Right hindlimb (tissue), 1 donor: ENCODE data around the gene COL25A1.
"Not testable (repeated sequence)": the region's sequence is repeated elsewhere in the genome, so short reads cannot be mapped to it uniquely, and the experiment has no call there.

Experiments used
- DNase-seq: peaks from one replicate; pipeline ENCODE4 v3.0.0-alpha.2; 2018

COL25A1 gene

GRCh38 chr4:109166586-109166985 is 135.9 kb downstream of the COL25A1 start:
- no peak for DNase-seq

GRCh38 chr4:109166126-109166525 is 136.3 kb downstream of the COL25A1 start:
- DNase-seq: no peak

GRCh38 chr4:109164011-109164410 is 138.4 kb downstream of the COL25A1 start:
- no peak for DNase-seq

- no peak for DNase-seq
Measured at GRCh38 chr4:109163493-109163892, 139.0 kb downstream of the COL25A1 start.

GRCh38 chr4:109162759-109163158 is 139.7 kb downstream of the COL25A1 start:
- DNase-seq: no peak

DNA sequence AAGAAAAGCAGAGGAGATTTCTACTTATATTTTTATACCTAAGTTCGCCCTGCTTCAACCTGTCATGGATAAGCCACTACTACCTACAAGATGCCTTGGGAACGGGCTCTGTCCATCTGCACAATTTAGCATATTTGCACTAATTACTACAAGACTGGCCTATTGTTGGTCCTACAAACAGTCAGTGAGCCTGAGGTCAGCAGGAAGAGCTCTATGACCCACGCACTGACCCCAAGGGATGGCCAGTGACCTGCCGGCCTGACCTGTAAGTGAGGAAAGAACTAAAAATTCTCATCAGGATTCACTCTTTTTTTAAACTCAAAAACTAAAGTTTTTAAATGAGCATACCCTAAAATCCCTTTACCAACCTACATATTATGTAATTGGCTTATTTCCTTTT is 142.0 kb downstream of the COL25A1 start:
- no peak for DNase-seq

- peak; percentile 26 for DNase-seq
Measured at GRCh38 chr4:109157696-109158095, 144.8 kb downstream of the COL25A1 start.

- no peak for DNase-seq
Measured at GRCh38 chr4:109157205-109157604, 145.3 kb downstream of the COL25A1 start.

DNA sequence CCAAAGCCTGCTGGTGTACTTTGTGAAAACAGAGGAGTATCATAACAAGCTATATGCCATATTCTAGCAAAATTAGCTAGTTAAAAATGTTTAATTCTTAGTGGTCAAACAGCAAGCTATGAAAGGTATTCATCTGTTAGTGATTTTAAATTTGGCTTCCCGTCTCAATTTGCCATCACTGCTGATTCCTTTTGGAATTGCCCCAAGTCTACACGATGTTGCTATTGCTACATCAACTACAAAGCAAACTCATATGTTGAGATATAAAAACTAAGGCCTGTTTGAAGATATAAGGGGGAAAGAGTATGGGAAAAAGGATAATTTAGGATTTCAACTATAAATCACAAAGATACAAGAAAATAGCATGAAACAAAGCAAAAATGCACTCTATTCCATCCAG is 146.1 kb downstream of the COL25A1 start:
- no peak for DNase-seq

DNA sequence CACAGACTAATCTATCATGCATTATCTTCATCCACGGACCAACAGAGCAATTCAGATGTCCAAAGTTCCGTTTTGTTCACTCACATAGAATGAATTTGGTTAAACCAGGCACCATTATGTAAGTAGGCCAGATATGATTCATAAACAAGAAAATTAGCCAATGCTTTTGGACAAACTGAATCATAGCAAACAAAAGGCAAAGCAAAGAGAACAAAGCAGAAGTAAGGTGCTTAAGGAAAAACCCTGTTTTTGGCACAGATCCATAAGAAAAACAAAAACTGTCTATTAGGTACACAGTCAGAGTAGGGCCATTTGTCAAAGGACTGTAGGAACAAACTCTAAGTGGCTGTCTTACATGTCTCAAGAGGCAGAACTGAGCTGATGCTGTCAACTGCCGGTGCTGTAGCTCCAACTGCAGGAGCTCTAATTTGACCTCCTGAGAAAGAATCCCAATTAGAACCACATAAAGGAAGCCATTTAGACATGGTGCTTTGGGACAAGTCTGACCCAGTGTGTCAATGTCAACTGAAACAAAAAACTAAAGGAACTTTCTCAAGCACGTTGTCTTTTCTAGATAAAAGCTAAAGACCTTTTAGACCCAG is 146.7 kb downstream of the COL25A1 start:
- no peak for DNase-seq

DNA sequence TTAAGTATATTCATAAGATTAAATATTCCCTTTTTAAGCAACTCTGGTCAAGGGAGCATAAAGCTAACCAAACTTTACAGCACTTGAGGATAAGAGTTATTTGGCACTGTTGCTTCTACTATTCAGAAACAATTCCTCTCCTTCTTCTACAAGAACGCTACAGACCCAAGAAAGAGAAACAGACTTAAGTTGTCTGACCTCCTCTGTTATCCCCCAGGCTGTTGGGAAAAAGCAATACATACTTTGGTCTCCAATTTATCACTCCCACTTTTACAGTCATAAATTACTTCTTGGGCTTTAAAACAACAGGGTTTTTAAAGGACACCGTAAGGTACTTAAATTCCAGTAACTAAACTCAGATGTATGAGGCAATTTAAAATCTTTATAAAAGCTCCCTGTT is 147.4 kb downstream of the COL25A1 start:
- no peak for DNase-seq

DNA sequence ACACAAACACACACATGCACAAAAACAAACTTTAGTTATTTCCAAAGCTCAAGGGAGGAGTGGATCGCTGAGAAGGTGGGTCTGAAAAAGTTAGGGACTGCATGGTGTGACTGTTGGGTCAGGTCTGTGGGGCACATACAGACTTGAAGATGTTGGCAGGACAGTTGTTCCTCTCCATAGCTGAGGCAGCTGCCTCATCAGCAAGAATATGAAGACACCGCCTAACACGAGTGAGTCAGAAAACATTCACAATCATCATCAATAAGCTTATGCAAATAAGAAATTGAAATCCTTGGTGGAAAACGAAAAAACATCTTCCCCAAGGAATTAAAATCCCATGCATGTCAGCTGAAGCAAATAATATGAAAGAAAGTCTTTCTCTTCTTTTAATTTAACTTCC is 148.0 kb downstream of the COL25A1 start:
- DNase-seq: no peak

DNA sequence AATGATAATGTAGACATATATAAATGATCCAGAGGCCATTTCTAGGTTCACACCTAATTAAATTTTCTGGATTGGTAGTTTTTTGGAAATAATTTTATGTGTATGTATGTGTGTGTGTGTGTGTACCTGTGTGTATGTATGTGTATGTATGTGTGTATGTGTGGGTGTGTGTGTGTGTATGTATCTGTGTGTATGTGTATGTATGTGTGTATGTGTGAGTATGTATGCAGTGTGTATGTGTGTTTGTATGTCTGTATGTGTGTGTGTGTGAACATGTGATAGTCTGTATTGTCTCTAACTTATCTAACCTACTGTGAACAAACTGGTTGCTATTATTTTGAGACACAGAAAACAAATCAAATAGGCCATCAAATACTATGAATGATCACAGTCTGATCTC is 152.6 kb downstream of the COL25A1 start:
- DNase-seq: no peak

GRCh38 chr4:109148577-109149075 is 153.8 kb downstream of the COL25A1 start:
- DNase-seq: no peak

DNA sequence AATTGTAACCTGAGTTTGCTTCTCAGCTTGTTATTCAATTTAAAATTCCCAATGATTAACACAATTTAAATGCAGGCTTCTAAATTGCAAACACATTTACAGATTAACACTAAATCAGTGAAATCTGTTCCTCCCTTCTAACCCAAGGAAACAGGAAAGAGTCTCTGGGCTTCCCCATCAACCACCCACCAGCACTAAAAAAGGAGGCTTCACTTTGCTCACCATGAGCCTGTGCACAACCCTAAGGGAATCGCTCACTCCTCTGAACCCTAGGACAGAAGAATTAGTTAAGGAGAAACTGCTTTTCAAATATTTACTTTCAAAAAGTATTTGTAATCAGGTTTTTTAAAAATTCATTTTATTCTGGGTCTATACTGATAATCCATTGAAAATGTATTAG is 155.3 kb downstream of the COL25A1 start:
- no peak for DNase-seq

- no peak for DNase-seq
Measured at GRCh38 chr4:109146499-109146898, 156.0 kb downstream of the COL25A1 start.

DNA sequence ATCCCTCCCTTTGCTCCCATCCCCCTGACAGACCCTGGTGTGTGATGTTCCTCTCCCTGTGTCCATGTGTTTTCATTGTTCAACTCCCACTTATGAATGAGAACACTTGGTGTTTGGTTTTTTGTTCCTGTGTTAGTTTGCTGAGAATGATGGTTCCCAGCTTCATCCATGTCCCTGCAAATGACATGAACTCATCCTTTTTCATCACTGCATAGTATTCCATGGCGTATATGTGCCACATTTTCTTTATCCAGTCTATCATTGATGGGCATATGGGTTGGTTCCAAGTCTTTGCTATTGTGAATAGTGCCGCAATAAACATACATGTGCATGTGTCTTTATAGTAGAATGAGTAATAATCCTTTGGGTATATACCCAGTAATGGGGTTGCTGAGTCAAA is 164.3 kb downstream of the COL25A1 start:
- not testable (repeated sequence) for DNase-seq

- DNase-seq: no peak
Measured at GRCh38 chr4:109134921-109135320, 167.5 kb downstream of the COL25A1 start.

DNA sequence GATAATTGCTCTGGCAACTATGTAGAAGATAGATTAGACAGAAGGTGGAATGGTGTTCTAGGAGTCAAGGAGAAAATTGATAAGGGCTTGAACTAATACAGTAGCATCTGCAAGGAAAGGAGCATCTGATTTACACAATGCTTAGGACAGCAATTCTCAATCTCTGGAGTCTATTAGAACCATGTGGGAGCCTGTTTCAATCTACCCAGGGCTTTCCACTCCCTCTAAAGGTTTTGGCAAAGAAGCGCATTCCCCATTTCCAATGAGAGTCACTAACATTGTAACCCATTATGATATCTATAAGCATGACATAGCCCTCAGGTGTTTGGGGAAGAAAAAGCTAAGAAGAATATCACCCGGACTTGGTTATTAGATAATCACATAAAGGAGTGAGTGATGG is 168.2 kb downstream of the COL25A1 start:
- DNase-seq: no peak

DNA sequence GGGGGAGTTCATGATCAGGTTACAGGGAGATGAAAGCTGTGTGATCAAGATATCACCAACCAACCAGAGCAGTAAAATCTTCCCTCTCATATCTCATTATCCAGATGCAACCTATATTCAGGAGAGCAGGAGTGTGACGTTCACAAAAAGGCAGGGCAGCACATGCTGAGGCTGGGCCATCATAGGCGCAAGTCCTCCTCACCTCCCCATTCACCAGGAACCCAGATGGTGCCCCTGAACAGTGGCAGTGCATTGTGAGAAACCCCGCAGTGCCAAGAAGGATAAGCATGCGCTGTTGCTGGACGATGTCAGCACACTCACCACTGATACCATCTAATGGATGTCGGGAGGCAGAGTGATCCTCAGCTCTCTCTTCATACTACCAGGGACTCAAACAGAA is 170.9 kb downstream of the COL25A1 start:
- no peak for DNase-seq

GRCh38 chr4:109128589-109128988 is 173.9 kb downstream of the COL25A1 start:
- no peak for DNase-seq

- no peak for DNase-seq
Measured at GRCh38 chr4:109127866-109128265, 174.6 kb downstream of the COL25A1 start.

DNA sequence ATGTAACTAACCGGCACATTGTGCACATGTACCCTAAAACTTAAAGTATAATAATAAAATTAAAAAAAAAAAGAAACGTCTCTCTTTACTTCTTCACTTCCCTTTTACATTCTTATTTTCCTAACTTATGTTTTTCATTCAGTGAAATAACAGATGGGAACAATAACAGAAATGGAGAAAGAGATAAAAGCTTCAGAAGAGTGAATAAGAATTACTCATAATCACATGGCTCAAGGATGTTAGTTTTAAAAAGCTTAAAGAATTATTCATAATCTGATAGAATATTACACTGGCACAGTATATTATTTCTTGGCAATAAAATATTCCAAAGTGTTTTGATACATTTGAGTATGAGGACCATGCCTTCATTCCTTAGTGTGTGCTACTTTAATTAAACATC is 175.6 kb downstream of the COL25A1 start:
- DNase-seq: no peak

GRCh38 chr4:109125084-109125483 is 177.4 kb downstream of the COL25A1 start:
- DNase-seq: no peak

DNA sequence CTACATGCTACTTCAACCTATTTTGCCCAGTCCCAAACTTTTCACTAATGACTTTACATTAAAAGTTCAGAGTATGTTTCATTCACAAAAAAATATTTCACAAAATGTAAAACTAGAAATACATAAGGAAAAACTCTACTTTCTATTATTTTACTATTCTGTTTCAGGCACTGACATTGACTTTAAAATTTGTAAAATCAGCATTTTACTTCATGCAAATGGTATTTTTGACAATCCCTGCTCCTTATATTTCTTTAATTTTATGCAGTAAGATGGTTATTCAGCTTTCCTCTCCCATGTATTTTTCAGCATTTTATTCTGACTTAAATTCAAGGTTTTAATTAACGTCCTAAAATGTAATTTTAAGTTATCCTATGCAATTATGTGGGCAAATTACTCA is 178.5 kb downstream of the COL25A1 start:
- DNase-seq: no peak
